HepG2 (cell line): Measurements from ENCODE around the gene PLEKHA8. TPM values are rescaled to one million over a fixed set of nuclear protein-coding genes. Genes with fewer than 3 reads are reported as not detected.

Source experiments
- ATAC-seq: fragments of 200-7000 bp; cut with Tn5 transposase; 3 replicates; pipeline ENCODE4 v1.9.1; 2020; ENCODE audit warnings: mild to moderate bottlenecking, moderate library complexity
- BruUV-seq: library from RNA; stranded (reverse); fragments of 400-500 nt; replicated peaks from 2 replicates; lab custom pipeline; 2021; lab: Mats Ljungman, UMichigan
- CTCF ChIA-PET: fragments of 300-600 bp; formaldehyde crosslinking; extraction: SDS; loops from one replicate; lab custom pipeline; 2021; ENCODE audit warnings: low total read pairs, inconsistent platforms, low intra/inter-chr PET ratio; lab: Yijun Ruan, JAX
- POLR2A ChIA-PET: fragments of 350-600 bp; sonication (Branson Sonifier 250); formaldehyde crosslinking; loops from one replicate; lab custom pipeline; 2020; ENCODE audit warnings: antibody characterized with exemption, inconsistent platforms; lab: Yijun Ruan, JAX
- DNase-seq: peaks from one replicate; pipeline ENCODE4 v3.0.0-alpha.2; 2015; ENCODE audit warnings: low spot score
- FAIRE-seq: peaks from 3 replicates; lab custom pipeline; 2011; peaks lifted over from hg19 to GRCh38; lab: Jason Lieb, UNC
- H2AFZ ChIP-seq: one replicate; pipeline ENCODE4 v1.6.1; 2011; ENCODE audit warnings: low read length, inconsistent platforms
- H3K27ac ChIP-seq: fragments of 300-600 bp; 3 replicates; pipeline ENCODE4 v1.8.0; 2011; ENCODE audit warnings: mixed run types, mild to moderate bottlenecking, mixed read lengths, low read length, inconsistent platforms; ENCODE audit not compliant: insufficient read depth; ENCODE audit errors: extremely low read length
- H3K27me3 ChIP-seq, 2 experiments: fragments of 200-600 bp in 1 of 2; 2 replicates in 1 of 2; 3 replicates in 1 of 2; pipeline versions ENCODE4 v1.6.0 to v1.8.0; 2011; ENCODE audit warnings: low read length in 2 of 2, mild to moderate bottlenecking in 2 of 2, moderate library complexity in 2 of 2, inconsistent platforms in 1 of 2; ENCODE audit not compliant: insufficient read depth in 2 of 2, control insufficient read depth in 1 of 2
- H3K36me3 ChIP-seq, 2 experiments: fragments of 200-600 bp in 1 of 2; replicated peaks in 1 of 2; 2 replicates in 1 of 2; 3 replicates in 1 of 2; pipeline versions ENCODE4 v1.5.1 to v1.8.0; 2011; ENCODE audit warnings: low read length in 2 of 2, inconsistent platforms in 1 of 2; ENCODE audit not compliant: insufficient read depth in 2 of 2, control insufficient read depth in 1 of 2
- H3K4me1 ChIP-seq: 2 replicates; pipeline ENCODE4 v1.5.1; 2012; ENCODE audit warnings: low read length, inconsistent platforms; ENCODE audit not compliant: insufficient read depth
- H3K4me2 ChIP-seq: 2 replicates; pipeline ENCODE4 v1.6.0; 2011; ENCODE audit warnings: low read depth, low read length, inconsistent platforms
- H3K4me3 ChIP-seq, 3 experiments: fragments of 200-600 bp in 1 of 3; sonication (generic), shearing (Covaris generic) in 1 of 3; replicated peaks in 1 of 3; 2 replicates each; pipeline ENCODE4 v1.5.1; 2011 to 2016; ENCODE audit warnings: low read length in 3 of 3, inconsistent platforms in 2 of 3, low read depth in 2 of 3, mild to moderate bottlenecking in 2 of 3, control low read depth in 1 of 3, mixed read lengths in 1 of 3; ENCODE audit not compliant: insufficient read depth in 1 of 3
- H3K79me2 ChIP-seq: one replicate; pipeline ENCODE4 v1.6.1; 2011; ENCODE audit warnings: low read length, inconsistent platforms; ENCODE audit not compliant: insufficient read depth
- H3K9ac ChIP-seq: 2 replicates; pipeline ENCODE4 v1.6.0; 2011; ENCODE audit warnings: mild to moderate bottlenecking, low read depth, low read length, inconsistent platforms; ENCODE audit not compliant: insufficient read depth
- H3K9me3 ChIP-seq: 2 replicates; pipeline ENCODE4 v1.5.1; 2012; ENCODE audit warnings: mild to moderate bottlenecking, low read length
- H4K20me1 ChIP-seq: 2 replicates; pipeline ENCODE4 v1.6.0; 2011; ENCODE audit warnings: inconsistent platforms, mild to moderate bottlenecking, low read length, moderate library complexity; ENCODE audit not compliant: insufficient read depth
- ATAD3A ChIP-seq: sonication (generic); formaldehyde crosslinking; IDR thresholded peaks from 2 replicates; pipeline ENCODE4 v1.4.0; 2020; ENCODE audit warnings: missing genetic modification reagents
- BHLHE40 ChIP-seq: IDR thresholded peaks from 2 replicates; pipeline ENCODE4 v1.6.1; 2011; ENCODE audit warnings: low read length, improper control_type of control experiment
- BORCS8-MEF2B ChIP-seq: sonication (generic); formaldehyde crosslinking; IDR thresholded peaks from 2 replicates; pipeline ENCODE4 v1.8.0; 2022; ENCODE audit warnings: mild to moderate bottlenecking, missing genetic modification reagents
- CAMTA2 ChIP-seq: sonication (generic); formaldehyde crosslinking; IDR thresholded peaks from 2 replicates; pipeline ENCODE4 v1.4.0; 2020; ENCODE audit warnings: mild to moderate bottlenecking, missing genetic modification reagents, borderline replicate concordance
- CBFB ChIP-seq: sonication (generic); formaldehyde crosslinking; IDR thresholded peaks from 2 replicates; pipeline ENCODE4 v1.4.0; 2020; ENCODE audit warnings: missing genetic modification reagents
- GTF2F1 ChIP-seq: fragments of 150-350 bp; IDR thresholded peaks from 2 replicates; pipeline ENCODE4 v1.6.1; 2014; ENCODE audit warnings: low read length
- MED8 ChIP-seq: sonication (generic); formaldehyde crosslinking; IDR thresholded peaks from 2 replicates; pipeline ENCODE4 v1.8.1; 2023; ENCODE audit warnings: mild to moderate bottlenecking, missing genetic modification reagents; ENCODE audit not compliant: insufficient replicate concordance
- MIXL1 ChIP-seq: IDR thresholded peaks from 2 replicates; pipeline ENCODE4 v1.6.1; 2016
- NCOA5 ChIP-seq: sonication (generic); formaldehyde crosslinking; IDR thresholded peaks from 2 replicates; pipeline ENCODE4 v1.4.0; 2020; ENCODE audit warnings: missing genetic modification reagents
- TGIF2 ChIP-seq: IDR thresholded peaks from 2 replicates; pipeline ENCODE4 v1.6.1; 2016; ENCODE audit warnings: control low read depth, missing compliant biosample characterization
- TOE1 ChIP-seq: sonication (generic); formaldehyde crosslinking; IDR thresholded peaks from 2 replicates; pipeline ENCODE4 v1.4.0; 2020; ENCODE audit warnings: mild to moderate bottlenecking, missing genetic modification reagents
- ZBTB46 ChIP-seq: sonication (generic); formaldehyde crosslinking; IDR thresholded peaks from 2 replicates; pipeline ENCODE4 v1.4.0; 2020; ENCODE audit warnings: mild to moderate bottlenecking, missing genetic modification reagents, borderline replicate concordance
- ZNF230 ChIP-seq: sonication (generic); formaldehyde crosslinking; IDR thresholded peaks from 2 replicates; pipeline ENCODE4 v1.4.0; 2020; ENCODE audit warnings: mild to moderate bottlenecking, missing genetic modification reagents
- ZNF496 ChIP-seq: sonication (generic); formaldehyde crosslinking; IDR thresholded peaks from 2 replicates; pipeline ENCODE4 v1.8.1; 2023; ENCODE audit warnings: mild to moderate bottlenecking, moderate library complexity, missing genetic modification reagents; ENCODE audit not compliant: insufficient replicate concordance
- ZNF530 ChIP-seq: sonication (generic); formaldehyde crosslinking; IDR thresholded peaks from 2 replicates; pipeline ENCODE4 v1.5.0; 2020; ENCODE audit warnings: low read depth, mild to moderate bottlenecking, missing genetic modification reagents
- ZNF558 ChIP-seq: sonication (generic); formaldehyde crosslinking; IDR thresholded peaks from 2 replicates; pipeline ENCODE4 v1.9.0; 2022; ENCODE audit warnings: mild to moderate bottlenecking, missing genetic modification reagents, borderline replicate concordance
- ZNF652 ChIP-seq: IDR thresholded peaks from 2 replicates; pipeline ENCODE4 v1.6.1; 2016; ENCODE audit warnings: low read depth, borderline replicate concordance
- ZNF740 ChIP-seq: sonication (generic); formaldehyde crosslinking; IDR thresholded peaks from 2 replicates; pipeline ENCODE4 v1.4.0; 2020; ENCODE audit warnings: missing genetic modification reagents
- ZNF790 ChIP-seq: sonication (generic); formaldehyde crosslinking; IDR thresholded peaks from 2 replicates; pipeline ENCODE4 v1.8.0; 2022; ENCODE audit warnings: missing genetic modification reagents, mild to moderate bottlenecking, borderline replicate concordance
- WGBS: methylation state at CpG from one replicate; pipeline ENCODE4 v1.1.6; 2017; ENCODE audit warnings: low lambda C conversion rate; 5-methylcytosine and 5-hydroxymethylcytosine counted together
- in situ Hi-C: cut with HindIII; loops from 2 replicates; pipeline ENCODE4 v1.10.0; 2017; ENCODE audit warnings: low pct_unique_long_range_greater_than_20kb; ENCODE audit not compliant: extremely low pct_ligation_motif_present
- intact Hi-C: fragments of 100-400 bp; cut with micrococcal nuclease; formaldehyde crosslinking; loops from one replicate; pipeline ENCODE4 v1.10.0; 2022; ENCODE audit not compliant: unreplicated experiment
- polyA plus RNA-seq, 8 experiments: library from polyadenylated mRNA; depleted of rRNA in 3 of 8; stranded (reverse) in 7 of 8; unstranded in 1 of 8; fragments of >200 nt; fragmentation: Illumina TruSeq in 4 of 8; extraction: Trizol in 4 of 8; gene quantifications; 2 replicates each; pipeline versions ENCODE4 v1.2.1 to v1.2.3, GENCODE V29; 2011 to 2016; ENCODE audit warnings: low read depth in 4 of 8, missing spikeins in 1 of 8, mixed read lengths in 1 of 8; ENCODE audit not compliant: insufficient read depth in 1 of 8
- total RNA-seq, 5 experiments: library from RNA; depleted of rRNA; stranded (reverse); fragments of >200 nt; fragmentation: Illumina TruSeq; extraction: Trizol; gene quantifications; 2 replicates each; pipeline ENCODE4 v1.2.3, GENCODE V29; 2016; ENCODE audit warnings: low read depth in 1 of 5

The PLEKHA8 gene
- total and polyA plus RNA-seq, 2 of the 13 experiments (the other 11 are each of a cell fraction or from before 2014, with no cell fraction given): 12.5 to 26.4 TPM

- ChIA-PET CTCF (no interaction called here), POLR2A (no interaction called here)
- peaks cover 58% of the 10 kb centered on the region for H3K4me1 ChIP-seq
- no TSS peak for BruUV-seq
- TF ChIP-seq ZNF496 (CRISPR knock-in tag) (no peak), ZNF530 (CRISPR knock-in tag) (no peak), ZNF230 (CRISPR knock-in tag) (no peak), MED8 (CRISPR knock-in tag) (no peak)
- intact Hi-C loops (no loop called here), in situ Hi-C loops (no loop called here)
- peaks cover 0 to 12% of the 10 kb centered on the region in 2 experiments; a peak in 1 of 5 replicates for H3K36me3 ChIP-seq
- peaks cover 68% of the 10 kb centered on the region for H3K79me2 ChIP-seq
- H2AFZ ChIP-seq: no peak overlapping the region
- H3K9ac ChIP-seq: no peak overlapping the region
- H3K4me3 ChIP-seq: no peak overlapping the region
- FAIRE-seq: no peak
- no peak overlapping the region for H3K4me2 ChIP-seq
- 99% methylated on average over 3 of the region's 3 CpGs for WGBS
- no peak for DNase-seq
- no peak for ATAC-seq
- H3K27ac ChIP-seq: no peak overlapping the region
- H3K27me3 ChIP-seq: no peaks in the 10 kb centered on the region
- H4K20me1 ChIP-seq: peaks cover 25% of the 10 kb centered on the region
- H3K9me3 ChIP-seq: no peaks in the 10 kb centered on the region
Observed at GRCh38 chr7:30034501-30034900, 6.3 kb downstream of the PLEKHA8 start.

- intact Hi-C loops (no loop called here), in situ Hi-C loops (no loop called here)
- no peak overlapping the region for H3K27ac ChIP-seq
- no peak overlapping the region for H3K4me2 ChIP-seq
- no peaks in the 10 kb centered on the region for H3K27me3 ChIP-seq
- ChIA-PET POLR2A (no interaction called here), CTCF (no interaction called here)
- 54% methylated on average over 2 of the region's 2 CpGs for WGBS
- peaks cover 19% of the 10 kb centered on the region for H4K20me1 ChIP-seq
- peaks cover 48% of the 10 kb centered on the region for H3K4me1 ChIP-seq
- no peaks in the 10 kb centered on the region for H3K9me3 ChIP-seq
- no peak overlapping the region for H3K9ac ChIP-seq
- H3K36me3 ChIP-seq: peaks cover 0 to 12% of the 10 kb centered on the region in 2 experiments; a peak in 1 of 5 replicates
- H2AFZ ChIP-seq: no peak overlapping the region
- no peak for TF ChIP-seq BORCS8-MEF2B (CRISPR knock-in tag)
- no peak for TF ChIP-seq TGIF2 (CRISPR knock-in tag)
- no peak for TF ChIP-seq ZNF740 (CRISPR knock-in tag)
- no peak for TF ChIP-seq ZNF652 (CRISPR knock-in tag)
- TF ChIP-seq GTF2F1: no peak
- no peak for TF ChIP-seq BHLHE40
- TF ChIP-seq ATAD3A (CRISPR knock-in tag): no peak
- no peak for TF ChIP-seq ZNF790 (CRISPR knock-in tag)
- TF ChIP-seq MIXL1 (CRISPR knock-in tag): no peak
- no peak for TF ChIP-seq TOE1 (CRISPR knock-in tag)
- TF ChIP-seq ZNF558: no peak
- TF ChIP-seq CBFB (CRISPR knock-in tag): no peak
- TF ChIP-seq ZBTB46: no peak
- TF ChIP-seq CAMTA2 (CRISPR knock-in tag): no peak
- no peak for TF ChIP-seq NCOA5 (CRISPR knock-in tag)
- H3K79me2 ChIP-seq: peaks cover 62% of the 10 kb centered on the region
- no peak for DNase-seq
- no peak for FAIRE-seq
- no TSS peak for BruUV-seq
- no peak for ATAC-seq
- H3K4me3 ChIP-seq: no peak overlapping the region
Observed at GRCh38 chr7:30036220-30036619, 8.0 kb downstream of the PLEKHA8 start.
